Muscle layer of colon (tissue), 2 donors: ENCODE data around the gene ZP1.

Experiments used
- H3K27ac ChIP-seq: one replicate; pipeline ENCODE4 v1.7.0; 2013; ENCODE audit warnings: low read depth, mild to moderate bottlenecking, low read length, moderate library complexity
- H3K27me3 ChIP-seq, 2 donors: one replicate each; pipeline ENCODE4 v1.7.0; 2013; ENCODE audit warnings: low read length in 2 of 2, mild to moderate bottlenecking in 2 of 2; ENCODE audit not compliant: insufficient read depth in 2 of 2, control insufficient read depth in 1 of 2
- H3K36me3 ChIP-seq: one replicate; pipeline ENCODE4 v1.7.0; 2013; ENCODE audit warnings: mild to moderate bottlenecking, low read length; ENCODE audit not compliant: insufficient read depth
- H3K4me1 ChIP-seq: one replicate; pipeline ENCODE4 v1.7.0; 2013; ENCODE audit warnings: mild to moderate bottlenecking, low read length; ENCODE audit not compliant: insufficient read depth
- H3K4me3 ChIP-seq, 2 donors: one replicate each; pipeline ENCODE4 v1.7.0; 2013; ENCODE audit warnings: low read length in 2 of 2, low read depth in 1 of 2, mild to moderate bottlenecking in 1 of 2, moderate library complexity in 1 of 2
- H3K9ac ChIP-seq: one replicate; pipeline ENCODE4 v1.7.0; 2013; ENCODE audit warnings: low read length
- H3K9me3 ChIP-seq: one replicate; pipeline ENCODE4 v1.7.0; 2013; ENCODE audit warnings: mild to moderate bottlenecking, low read length
- donor health status: abdominal sarcoma.
- donor health status: Adenocarcinoma of cecum.

ZP1 gene

GRCh38 chr11:60835534-60835846 is 31.9 kb upstream of the ZP1 start:
- H3K4me3 ChIP-seq: no peak overlapping the region
- no peaks in the 10 kb centered on the region for H3K27me3 ChIP-seq
- no peak overlapping the region for H3K27ac ChIP-seq
- no peaks in the 10 kb centered on the region for H3K4me1 ChIP-seq
- no peaks in the 10 kb centered on the region for H3K9me3 ChIP-seq
- no peak overlapping the region for H3K9ac ChIP-seq
- H3K36me3 ChIP-seq: no peaks in the 10 kb centered on the region

- Histone ChIP-seq H3K4me3 (no peak overlapping the region), H3K27me3 (no peaks in the 10 kb centered on the region), H3K27ac (no peak overlapping the region), H3K9me3 (no peaks in the 10 kb centered on the region), H3K4me1 (peaks cover 10% of the 10 kb centered on the region), H3K9ac (no peak overlapping the region), H3K36me3 (no peaks in the 10 kb centered on the region)
Measured at GRCh38 chr11:60836866-60837515, 30.4 kb upstream of the ZP1 start.

- Histone ChIP-seq H3K36me3 (no peaks in the 10 kb centered on the region), H3K4me1 (peaks cover 17% of the 10 kb centered on the region), H3K27ac (no peak overlapping the region), H3K4me3 (no peak overlapping the region), H3K27me3 (no peaks in the 10 kb centered on the region), H3K9me3 (no peaks in the 10 kb centered on the region), H3K9ac (no peak overlapping the region)
Measured at GRCh38 chr11:60838132-60838531, 29.2 kb upstream of the ZP1 start.

GRCh38 chr11:60840470-60841430 is 26.6 kb upstream of the ZP1 start:
- no peaks in the 10 kb centered on the region for H3K9me3 ChIP-seq
- no peak overlapping the region for H3K9ac ChIP-seq
- peak overlapping the region; percentile 60 for H3K27ac ChIP-seq
- peak overlapping the region in 1 of 2 donors; percentile 92 for H3K4me3 ChIP-seq
- H3K36me3 ChIP-seq: no peaks in the 10 kb centered on the region
- no peaks in the 10 kb centered on the region for H3K27me3 ChIP-seq
- peaks cover 31% of the 10 kb centered on the region for H3K4me1 ChIP-seq

- H3K9ac ChIP-seq: peak within 1 kb of the TSS; percentile 78
- H3K4me1 ChIP-seq: peaks cover 31% of the 10 kb centered on the region
- H3K4me3 ChIP-seq: peak within 1 kb of the TSS; percentile 35 to 92
- H3K9me3 ChIP-seq: no peaks in the 10 kb centered on the region
- no peaks in the 10 kb centered on the region for H3K36me3 ChIP-seq
- H3K27ac ChIP-seq: peak within 1 kb of the TSS; percentile 60
- no peaks in the 10 kb centered on the region for H3K27me3 ChIP-seq
Measured at GRCh38 chr11:60841797-60842667, 25.3 kb upstream of the ZP1 start, which contains the start of gene CCDC86. CCDC86 (plus strand) TSS chr11:60842113; CDS start chr11:60842125, 12 bp downstream.

GRCh38 chr11:60842668-60843600 is 24.4 kb upstream of the ZP1 start:
- peak overlapping the region; percentile 78 for H3K9ac ChIP-seq
- no peaks in the 10 kb centered on the region for H3K9me3 ChIP-seq
- peaks cover 31% of the 10 kb centered on the region for H3K4me1 ChIP-seq
- peak overlapping the region; percentile 53 for H3K27ac ChIP-seq
- H3K36me3 ChIP-seq: no peaks in the 10 kb centered on the region
- H3K27me3 ChIP-seq: no peaks in the 10 kb centered on the region
- H3K4me3 ChIP-seq: peak overlapping the region; percentile 35 to 92

- H3K4me1 ChIP-seq: peaks cover 31% of the 10 kb centered on the region
- H3K36me3 ChIP-seq: peaks cover 6% of the 10 kb centered on the region
- peak overlapping the region in 1 of 2 donors; percentile 92 for H3K4me3 ChIP-seq
- H3K27ac ChIP-seq: no peak overlapping the region
- H3K9ac ChIP-seq: no peak overlapping the region
- no peaks in the 10 kb centered on the region for H3K9me3 ChIP-seq
- H3K27me3 ChIP-seq: no peaks in the 10 kb centered on the region
Measured at GRCh38 chr11:60844045-60844869, 23.1 kb upstream of the ZP1 start.

- Histone ChIP-seq H3K27ac (no peak overlapping the region), H3K4me3 (no peak overlapping the region), H3K27me3 (no peaks in the 10 kb centered on the region), H3K36me3 (peaks cover 10% of the 10 kb centered on the region), H3K9ac (no peak overlapping the region), H3K9me3 (no peaks in the 10 kb centered on the region), H3K4me1 (peaks cover 31% of the 10 kb centered on the region)
Measured at GRCh38 chr11:60844870-60845221, 22.5 kb upstream of the ZP1 start.

GRCh38 chr11:60845338-60845737 is 22.0 kb upstream of the ZP1 start:
- Histone ChIP-seq H3K27me3 (no peaks in the 10 kb centered on the region), H3K36me3 (peaks cover 12% of the 10 kb centered on the region), H3K9me3 (no peaks in the 10 kb centered on the region), H3K4me3 (no peak overlapping the region), H3K9ac (no peak overlapping the region), H3K4me1 (peaks cover 31% of the 10 kb centered on the region), H3K27ac (no peak overlapping the region)

GRCh38 chr11:60847281-60847680 is 20.1 kb upstream of the ZP1 start:
- H3K36me3 ChIP-seq: peaks cover 18% of the 10 kb centered on the region

More at GRCh38 chr11:60847281-60847680, 20.1 kb upstream of the ZP1 start:
- Histone ChIP-seq H3K9me3 (no peaks in the 10 kb centered on the region), H3K9ac (no peak overlapping the region), H3K27me3 (no peaks in the 10 kb centered on the region), H3K27ac (no peak overlapping the region), H3K4me3 (no peak overlapping the region), H3K4me1 (peaks cover 20% of the 10 kb centered on the region)
